GM21360 (cell line): ENCODE data around the gene SMPD1.
"Not testable (repeated sequence)": the region's sequence is repeated elsewhere in the genome, so short reads cannot be mapped to it uniquely, and the experiment has no call there.

ENCODE experiments used
- ATAC-seq: cut with Tn5 transposase; IDR thresholded peaks from one replicate; pipeline ENCODE4 v1.9.1; 2021; ENCODE audit warnings: mild to moderate bottlenecking, moderate library complexity; ENCODE audit not compliant: unreplicated experiment

Gene SMPD1

DNA sequence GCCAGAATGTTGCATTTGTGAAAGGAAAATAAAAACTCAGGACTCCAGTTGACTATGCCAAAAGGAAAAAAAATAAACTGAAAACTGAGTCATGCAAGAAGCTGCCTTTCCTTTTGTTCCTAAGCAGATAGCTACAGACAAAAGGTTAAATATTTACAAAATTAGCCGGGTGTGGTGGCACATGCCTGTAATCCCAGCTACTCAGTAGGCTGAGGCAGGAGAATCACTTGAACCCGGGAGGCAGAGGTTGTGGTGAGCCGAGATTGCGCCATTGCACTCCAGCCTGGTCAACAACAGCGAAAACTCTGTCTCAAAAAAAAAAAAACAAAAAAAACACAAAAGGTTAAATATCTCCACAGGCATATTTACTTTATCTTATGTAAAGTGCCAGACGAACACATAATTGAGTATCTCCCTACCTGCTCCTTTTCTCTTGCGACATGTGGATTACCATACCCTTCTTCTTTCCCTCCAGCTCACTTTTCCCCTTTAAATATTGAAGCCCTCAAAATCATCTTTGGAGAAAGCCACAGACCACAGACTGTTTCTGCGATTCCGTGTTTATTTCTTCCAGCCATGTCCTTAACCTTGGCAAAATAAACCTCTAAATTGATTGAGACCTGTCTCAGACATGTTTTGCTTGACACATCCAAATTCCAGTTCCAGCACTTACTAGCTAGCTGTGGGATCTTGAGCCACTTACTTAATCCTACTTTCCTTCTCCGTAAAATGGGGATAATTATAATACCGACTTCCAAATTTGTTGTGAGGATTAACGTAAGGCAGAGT is 2.3 kb upstream of the SMPD1 start:
- ATAC-seq, result no peak

- ATAC-seq, result no peak
Observed at GRCh38 chr11:6388748-6389147, 1.5 kb upstream of the SMPD1 start.

- no peak for ATAC-seq
Observed at GRCh38 chr11:6390718-6391469, 620 bp downstream of the SMPD1 start.

GRCh38 chr11:6391537-6392134 is 1.4 kb downstream of the SMPD1 start:
- ATAC-seq, result no peak

GRCh38 chr11:6392251-6392650 is 2.0 kb downstream of the SMPD1 start:
- not testable (repeated sequence) for ATAC-seq

- ATAC-seq, result no peak
Observed at GRCh38 chr11:6393989-6394670, 3.9 kb downstream of the SMPD1 start.

DNA sequence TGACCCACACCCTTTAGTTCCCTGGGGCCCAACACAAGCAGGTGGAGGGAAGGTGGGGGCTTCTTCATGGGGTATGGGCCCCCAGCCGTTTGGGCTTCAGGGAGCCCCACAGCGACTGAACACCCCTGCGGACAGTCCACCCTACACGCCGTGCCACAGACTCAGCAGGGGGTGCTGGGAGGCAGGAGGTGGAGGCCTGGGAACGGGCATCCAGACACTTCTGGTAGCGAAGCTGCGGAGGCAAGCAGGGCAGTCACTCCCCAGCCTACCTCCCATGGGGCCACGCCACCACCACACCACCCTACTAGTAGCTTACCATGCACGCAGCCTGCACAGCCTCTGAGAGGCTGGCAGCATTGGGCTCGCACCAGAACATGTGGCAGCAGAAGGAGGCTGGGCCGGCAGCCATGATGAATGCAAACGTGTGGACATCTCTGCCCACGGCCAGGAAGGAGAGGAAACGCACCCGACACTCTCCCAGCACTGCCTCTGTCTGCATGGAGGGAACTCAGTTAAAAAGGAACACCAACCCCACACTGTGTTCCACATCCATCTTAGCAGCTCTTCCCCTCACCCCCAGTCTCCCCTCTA is 5.3 kb downstream of the SMPD1 start:
- ATAC-seq, result no peak

GRCh38 chr11:6397156-6397555 is 6.9 kb downstream of the SMPD1 start:
- no peak for ATAC-seq

DNA sequence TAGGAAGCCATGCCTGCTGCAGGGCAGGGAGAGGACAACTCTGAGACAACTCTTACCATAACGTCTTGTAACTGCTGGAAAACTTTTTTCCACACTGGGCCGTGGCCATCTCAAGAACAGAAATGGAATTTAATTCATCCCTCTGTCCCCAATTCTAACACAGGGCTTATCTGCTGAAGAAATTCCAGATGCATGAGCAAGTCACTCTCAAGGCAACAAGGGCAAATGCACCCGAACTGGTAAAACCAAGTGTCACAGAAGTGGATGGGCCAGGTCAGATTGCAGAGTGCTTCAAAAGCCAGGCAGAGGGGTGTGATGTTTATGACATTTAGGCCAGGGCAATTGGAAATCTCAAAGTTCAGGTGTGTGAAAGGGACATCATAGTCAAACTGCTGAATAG is 7.4 kb downstream of the SMPD1 start:
- no peak for ATAC-seq

DNA sequence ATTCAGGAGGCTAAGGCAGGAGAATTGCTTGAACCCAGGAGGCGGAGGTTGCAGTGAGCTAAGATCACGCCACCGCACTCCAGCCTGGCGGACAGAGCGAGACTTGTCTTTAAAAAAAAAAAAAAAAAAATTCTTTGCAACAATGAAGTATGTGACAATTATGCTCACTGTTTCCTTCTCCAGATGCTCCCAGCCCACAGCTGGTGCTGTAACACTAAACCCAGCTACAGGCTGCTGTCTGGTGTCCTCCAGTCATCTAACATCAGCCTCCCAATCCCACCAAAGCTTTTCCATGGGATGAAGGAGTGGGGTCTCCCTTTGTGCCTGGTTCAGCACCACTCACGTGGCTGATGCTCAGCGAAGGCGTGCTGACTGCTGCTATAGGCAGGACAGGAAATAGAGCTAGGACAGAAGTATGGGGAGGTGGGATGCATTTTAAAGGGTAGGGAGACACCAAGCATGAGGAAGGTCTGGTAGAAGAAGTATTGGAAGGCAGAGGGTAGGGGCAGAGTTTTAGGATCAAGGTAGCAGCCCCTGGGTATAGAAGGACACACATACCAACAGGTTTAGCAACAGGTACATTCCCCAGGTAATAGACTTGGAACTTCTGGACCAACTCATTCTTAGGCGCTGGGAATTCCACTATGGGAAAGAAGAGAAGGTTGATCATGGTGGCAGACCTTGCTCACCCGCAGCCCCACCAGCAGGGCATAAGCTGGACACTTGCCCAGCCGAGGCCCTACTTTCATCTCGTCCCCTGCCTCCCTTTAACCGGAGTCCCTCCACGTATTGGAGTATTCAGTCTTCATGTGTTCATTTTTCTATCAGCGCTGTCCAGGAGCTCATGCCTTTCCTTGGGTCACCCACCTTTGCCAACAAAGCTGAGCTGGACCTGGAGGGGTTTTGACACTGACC is 10.4 kb downstream of the SMPD1 start:
- ATAC-seq, result no peak

DNA sequence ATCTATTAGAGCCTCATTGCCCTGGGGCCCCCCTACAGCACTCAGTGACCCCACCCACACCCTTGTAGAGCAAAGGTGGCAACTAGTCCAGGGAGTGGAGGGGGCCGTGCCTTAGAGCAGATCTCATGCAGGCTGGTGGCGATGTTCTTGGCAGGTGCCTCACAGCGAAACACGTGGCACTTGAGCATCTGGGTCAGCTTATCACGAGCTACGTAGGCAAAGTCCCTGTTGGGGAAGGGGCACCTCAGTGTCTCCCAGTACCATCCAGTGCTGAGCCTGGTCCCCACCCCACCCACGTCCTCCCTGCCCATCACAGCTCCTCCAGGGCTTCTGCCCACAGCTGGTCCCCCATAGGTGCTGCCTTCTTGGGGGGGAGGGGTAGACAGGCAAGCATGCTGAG is 11.2 kb downstream of the SMPD1 start:
- no peak for ATAC-seq

DNA sequence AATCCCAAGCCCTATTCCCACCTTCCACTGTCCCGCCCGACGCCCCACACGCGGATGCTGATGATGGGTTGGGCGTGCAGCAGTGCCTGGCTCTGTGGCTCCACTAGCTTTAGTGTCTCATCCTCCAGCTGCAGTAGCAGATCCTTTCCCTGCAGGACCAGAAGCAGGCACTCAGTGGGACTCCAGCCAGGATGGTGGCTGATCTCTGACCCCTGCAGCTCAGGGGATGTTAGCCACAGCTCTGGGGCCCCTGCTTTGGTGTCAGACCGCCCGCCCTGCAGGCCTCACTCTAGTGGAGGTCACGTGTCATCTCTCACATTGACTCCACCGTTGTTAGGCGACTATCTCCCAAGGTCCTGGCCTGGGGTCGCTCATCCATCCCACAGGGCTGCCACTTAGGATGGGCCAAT is 11.8 kb downstream of the SMPD1 start:
- ATAC-seq, result peak; percentile 25

DNA sequence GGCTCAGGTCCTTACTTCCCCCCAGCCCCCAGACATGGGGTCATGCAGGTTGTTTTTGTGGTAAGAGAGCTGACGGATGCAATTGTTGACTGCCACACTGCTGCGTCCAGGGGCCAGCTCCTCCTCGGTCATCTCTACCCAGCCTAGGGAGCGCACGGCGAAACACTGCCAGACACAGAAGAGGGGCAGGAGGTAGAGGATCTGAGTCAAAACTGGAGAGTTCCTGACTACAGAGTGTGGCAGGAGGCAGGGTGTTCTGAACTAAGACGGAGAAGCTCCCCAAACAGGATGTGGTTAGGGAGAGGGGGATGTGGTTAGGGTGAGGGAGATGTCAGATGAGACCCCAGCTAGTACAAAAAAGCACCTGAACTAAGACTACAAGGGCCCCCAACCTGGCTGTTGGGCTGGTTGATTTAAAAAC is 12.3 kb downstream of the SMPD1 start:
- peak; percentile 98 for ATAC-seq

DNA sequence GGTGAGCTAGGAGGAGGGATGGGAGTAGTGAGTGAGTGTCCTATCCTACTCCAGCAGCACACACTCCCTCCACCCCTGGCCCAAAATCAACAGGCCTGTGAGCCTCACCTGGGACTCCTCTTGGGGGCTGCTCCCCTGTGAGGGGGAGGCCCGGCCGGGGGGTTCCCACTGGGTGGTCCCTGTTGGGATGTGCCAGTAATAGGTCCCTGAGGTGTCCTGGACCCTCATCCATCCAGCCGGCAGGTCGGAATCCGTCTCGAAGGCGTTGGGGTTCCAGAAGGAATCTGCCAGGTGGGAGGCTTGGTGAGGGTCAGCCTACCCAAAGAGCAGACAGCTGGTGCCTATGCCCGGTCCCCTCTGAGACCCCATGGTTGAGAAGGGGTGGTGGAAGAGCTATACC is 13.3 kb downstream of the SMPD1 start:
- no peak for ATAC-seq

DNA sequence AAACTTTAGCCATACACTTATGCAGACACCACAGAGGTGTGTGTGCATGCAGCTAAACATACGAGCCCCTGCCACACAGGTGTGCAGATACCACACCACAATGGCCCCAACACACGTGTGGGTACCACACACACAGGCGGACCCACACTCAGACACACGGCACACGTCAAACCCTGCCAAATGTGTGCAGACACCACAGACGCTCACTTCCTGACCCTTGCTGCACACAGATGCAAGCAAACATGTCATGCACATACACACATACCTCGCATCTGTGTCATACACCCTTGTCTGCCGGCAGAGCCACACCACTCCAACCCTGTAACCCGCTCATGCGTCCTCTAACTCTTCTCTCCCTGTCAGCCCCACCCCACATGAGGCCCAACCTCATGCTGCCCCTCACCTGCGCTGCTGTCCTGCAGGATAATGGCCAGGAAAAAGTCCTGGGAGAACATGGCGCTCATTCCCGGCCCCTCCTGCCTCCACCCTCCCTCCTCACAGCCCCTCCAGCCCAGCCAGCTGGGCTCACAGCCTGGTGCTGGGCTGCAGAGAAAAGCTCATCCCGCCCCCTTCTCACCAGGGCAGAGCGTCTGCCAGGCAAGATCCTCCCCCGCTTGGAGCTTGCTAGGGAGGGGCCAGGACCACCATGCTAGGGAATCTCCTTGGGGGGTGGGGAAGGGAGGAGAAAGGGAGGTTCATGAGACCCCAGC is 14.2 kb downstream of the SMPD1 start:
- ATAC-seq, result no peak

- ATAC-seq, result no peak
Observed at GRCh38 chr11:6405052-6405667, 14.9 kb downstream of the SMPD1 start.

DNA sequence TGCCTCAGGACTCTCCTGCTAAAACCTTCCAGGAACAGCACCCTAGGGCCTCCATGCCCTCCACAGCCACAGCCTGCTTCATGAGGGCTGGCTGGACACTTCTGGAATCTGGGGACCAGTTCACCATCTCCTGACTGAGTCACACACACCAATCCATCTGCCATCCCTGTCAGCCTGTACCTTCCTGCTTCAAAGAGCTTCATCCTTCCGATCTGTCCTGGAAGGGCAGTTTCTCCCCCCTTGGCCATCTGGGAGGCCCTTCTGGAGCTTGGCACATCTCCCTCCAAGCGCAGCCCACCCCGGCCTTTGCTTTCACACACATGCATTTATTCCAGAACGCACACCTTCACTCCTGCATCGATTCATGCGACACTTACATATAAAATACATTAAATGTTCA is 15.6 kb downstream of the SMPD1 start:
- ATAC-seq, result no peak

DNA sequence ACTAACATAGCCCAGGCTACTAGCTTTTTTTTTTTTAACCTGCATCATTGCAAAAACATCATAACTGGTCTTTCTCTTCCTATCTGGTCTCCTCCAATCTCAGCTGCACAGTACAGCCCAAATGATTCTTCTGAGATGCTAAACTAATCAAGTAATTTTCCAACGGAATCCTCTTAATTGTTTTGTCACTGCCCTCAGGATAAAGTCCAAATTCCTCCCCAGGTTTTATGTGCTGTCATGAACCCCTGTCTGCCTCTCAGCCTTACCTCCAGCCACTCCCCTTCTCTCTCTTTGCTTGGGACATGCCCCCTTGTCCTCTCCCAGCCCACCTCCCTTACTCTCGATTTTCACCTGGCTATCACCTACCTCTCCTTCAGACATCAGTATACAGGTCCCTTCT is 16.1 kb downstream of the SMPD1 start:
- ATAC-seq, result no peak
